ENCODE results near the gene SH3GL1. TPM values are rescaled to one million over a fixed set of nuclear protein-coding genes. Genes with fewer than 3 reads are reported as not detected.

The SH3GL1 gene
- total and polyA plus RNA-seq, 9 of the 15 experiments (the other 6 are each of a cell fraction or from before 2014, with no cell fraction given) = 1.7 to 75.3 (median 25.7) TPM

GRCh38 chr19:4326837-4327251 is 73.5 kb downstream of the SH3GL1 start (continued):
- TF ChIP-seq, protein P1, sequence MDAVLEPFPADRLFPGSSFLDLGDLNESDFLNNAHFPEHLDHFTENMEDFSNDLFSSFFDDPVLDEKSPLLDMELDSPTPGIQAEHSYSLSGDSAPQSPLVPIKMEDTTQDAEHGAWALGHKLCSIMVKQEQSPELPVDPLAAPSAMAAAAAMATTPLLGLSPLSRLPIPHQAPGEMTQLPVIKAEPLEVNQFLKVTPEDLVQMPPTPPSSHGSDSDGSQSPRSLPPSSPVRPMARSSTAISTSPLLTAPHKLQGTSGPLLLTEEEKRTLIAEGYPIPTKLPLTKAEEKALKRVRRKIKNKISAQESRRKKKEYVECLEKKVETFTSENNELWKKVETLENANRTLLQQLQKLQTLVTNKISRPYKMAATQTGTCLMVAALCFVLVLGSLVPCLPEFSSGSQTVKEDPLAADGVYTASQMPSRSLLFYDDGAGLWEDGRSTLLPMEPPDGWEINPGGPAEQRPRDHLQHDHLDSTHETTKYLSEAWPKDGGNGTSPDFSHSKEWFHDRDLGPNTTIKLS (IDR thresholded peaks at IDR 0.05; ENCODE audit: borderline replicate concordance, low read depth) = peak; percentile 90
- TF ChIP-seq GTF2E2 (tag; IDR thresholded peaks at IDR 0.05) = no peak
- TF ChIP-seq SRF (CRISPR knock-in tag; IDR thresholded peaks at IDR 0.05) = no peak
- TF ChIP-seq, protein P2, sequence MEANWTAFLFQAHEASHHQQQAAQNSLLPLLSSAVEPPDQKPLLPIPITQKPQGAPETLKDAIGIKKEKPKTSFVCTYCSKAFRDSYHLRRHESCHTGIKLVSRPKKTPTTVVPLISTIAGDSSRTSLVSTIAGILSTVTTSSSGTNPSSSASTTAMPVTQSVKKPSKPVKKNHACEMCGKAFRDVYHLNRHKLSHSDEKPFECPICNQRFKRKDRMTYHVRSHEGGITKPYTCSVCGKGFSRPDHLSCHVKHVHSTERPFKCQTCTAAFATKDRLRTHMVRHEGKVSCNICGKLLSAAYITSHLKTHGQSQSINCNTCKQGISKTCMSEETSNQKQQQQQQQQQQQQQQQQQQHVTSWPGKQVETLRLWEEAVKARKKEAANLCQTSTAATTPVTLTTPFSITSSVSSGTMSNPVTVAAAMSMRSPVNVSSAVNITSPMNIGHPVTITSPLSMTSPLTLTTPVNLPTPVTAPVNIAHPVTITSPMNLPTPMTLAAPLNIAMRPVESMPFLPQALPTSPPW (CRISPR knock-in tag; IDR thresholded peaks at IDR 0.05) = no peak; the same call in 1 of the 2 replicates
- peak; percentile 21; the same call in 1 of the 2 replicates for TF ChIP-seq CBFA2T3 (IDR thresholded peaks at IDR 0.05)
- no peak for TF ChIP-seq TRIM24 (IDR thresholded peaks at IDR 0.05)
- peak; percentile 50; the same call in 1 of the 2 replicates for TF ChIP-seq GABPB1 (CRISPR knock-in tag; IDR thresholded peaks at IDR 0.05)
- TF ChIP-seq PCBP1 (IDR thresholded peaks at IDR 0.05; ENCODE audit: low read depth, low read length, poor library complexity, severe bottlenecking) = no peak
- peak; percentile 50; the same call in 1 of the 2 replicates for TF ChIP-seq ATF3 (IDR thresholded peaks at IDR 0.05)
- TF ChIP-seq ATF3 (CRISPR knock-in tag; conservative IDR thresholded peaks at IDR 0.05) = no peak
- no peak for TF ChIP-seq ARID3A (IDR thresholded peaks at IDR 0.05; ENCODE audit: borderline replicate concordance, low read depth, low read length)
- TF ChIP-seq XRCC3 (IDR thresholded peaks at IDR 0.05) = no peak
- TF ChIP-seq HDAC2 (IDR thresholded peaks at IDR 0.05) = no peak
- no peak for TF ChIP-seq RAD21 (CRISPR knock-in tag; conservative IDR thresholded peaks at IDR 0.05 in 1 of 2, IDR thresholded peaks at IDR 0.05 in 1 of 2)
- TF ChIP-seq, protein P3, sequence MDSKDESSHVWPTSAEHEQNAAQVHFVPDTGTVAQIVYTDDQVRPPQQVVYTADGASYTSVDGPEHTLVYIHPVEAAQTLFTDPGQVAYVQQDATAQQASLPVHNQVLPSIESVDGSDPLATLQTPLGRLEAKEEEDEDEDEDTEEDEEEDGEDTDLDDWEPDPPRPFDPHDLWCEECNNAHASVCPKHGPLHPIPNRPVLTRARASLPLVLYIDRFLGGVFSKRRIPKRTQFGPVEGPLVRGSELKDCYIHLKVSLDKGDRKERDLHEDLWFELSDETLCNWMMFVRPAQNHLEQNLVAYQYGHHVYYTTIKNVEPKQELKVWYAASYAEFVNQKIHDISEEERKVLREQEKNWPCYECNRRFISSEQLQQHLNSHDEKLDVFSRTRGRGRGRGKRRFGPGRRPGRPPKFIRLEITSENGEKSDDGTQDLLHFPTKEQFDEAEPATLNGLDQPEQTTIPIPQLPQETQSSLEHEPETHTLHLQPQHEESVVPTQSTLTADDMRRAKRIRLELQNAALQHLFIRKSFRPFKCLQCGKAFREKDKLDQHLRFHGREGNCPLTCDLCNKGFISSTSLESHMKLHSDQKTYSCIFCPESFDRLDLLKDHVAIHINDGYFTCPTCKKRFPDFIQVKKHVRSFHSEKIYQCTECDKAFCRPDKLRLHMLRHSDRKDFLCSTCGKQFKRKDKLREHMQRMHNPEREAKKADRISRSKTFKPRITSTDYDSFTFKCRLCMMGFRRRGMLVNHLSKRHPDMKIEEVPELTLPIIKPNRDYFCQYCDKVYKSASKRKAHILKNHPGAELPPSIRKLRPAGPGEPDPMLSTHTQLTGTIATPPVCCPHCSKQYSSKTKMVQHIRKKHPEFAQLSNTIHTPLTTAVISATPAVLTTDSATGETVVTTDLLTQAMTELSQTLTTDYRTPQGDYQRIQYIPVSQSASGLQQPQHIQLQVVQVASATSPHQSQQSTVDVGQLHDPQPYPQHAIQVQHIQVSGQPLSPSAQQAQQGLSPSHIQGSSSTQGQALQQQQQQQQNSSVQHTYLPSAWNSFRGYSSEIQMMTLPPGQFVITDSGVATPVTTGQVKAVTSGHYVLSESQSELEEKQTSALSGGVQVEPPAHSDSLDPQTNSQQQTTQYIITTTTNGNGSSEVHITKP (IDR thresholded peaks at IDR 0.05; ENCODE audit: partially characterized antibody) = no peak
- 0 out of 4 replicates have a peak, but pooled peaks of 1 of the 2 experiments have one; percentile 46 for TF ChIP-seq MAZ (CRISPR knock-in tag; conservative IDR thresholded peaks at IDR 0.05 in 1 of 2, IDR thresholded peaks at IDR 0.05 in 1 of 2)
- peak; percentile 49; the same call in 1 of the 2 replicates for TF ChIP-seq CREB1 (IDR thresholded peaks at IDR 0.05)
- peak; percentile 68 for TF ChIP-seq CREB1 (CRISPR knock-in tag; IDR thresholded peaks at IDR 0.05)
- no peak; the same call in 1 of the 2 replicates for TF ChIP-seq PML (IDR thresholded peaks at IDR 0.05; ENCODE audit: low read length)

All from K562 (cell line).